HG03097 (cell line): ENCODE measurements around the gene FURIN.
"Not testable (repeated sequence)": the region's sequence is repeated elsewhere in the genome, so short reads cannot be mapped to it uniquely, and the experiment has no call there.

Experiments
- ATAC-seq: cut with Tn5 transposase; IDR thresholded peaks from one replicate; pipeline ENCODE4 v1.9.1; 2021; ENCODE audit not compliant: unreplicated experiment, low FRiP score

The FURIN gene

GRCh38 chr15:90914305-90915080 is 46.1 kb downstream of the FURIN start:
- no peak for ATAC-seq

DNA sequence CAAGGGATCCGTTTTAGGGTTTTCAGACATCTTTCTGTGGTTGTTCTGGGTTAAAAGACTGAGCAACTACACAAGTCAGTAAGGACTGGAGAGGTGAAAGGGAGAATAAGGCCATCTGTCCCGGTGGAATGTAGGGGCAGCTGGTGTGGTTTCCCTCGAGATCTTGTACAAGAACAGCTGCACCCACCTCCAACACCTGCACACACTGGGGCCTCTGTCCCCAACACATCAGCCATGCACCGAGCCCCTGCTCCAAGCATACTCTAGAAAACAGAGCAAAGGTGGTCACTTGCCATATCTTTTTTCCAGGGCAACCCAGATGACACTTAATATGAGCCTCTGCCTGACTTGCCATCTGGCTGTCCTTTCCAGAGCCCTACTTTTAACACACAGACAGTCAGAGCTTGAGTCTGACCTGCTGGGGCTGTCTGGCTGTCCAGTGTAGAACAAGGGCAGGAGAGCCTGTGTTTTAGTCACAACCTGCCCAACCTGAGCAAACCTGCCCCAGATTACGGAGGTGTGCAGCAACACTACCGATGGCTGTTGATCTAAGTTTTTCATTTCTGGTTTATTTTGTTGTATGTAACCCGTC is 46.9 kb downstream of the FURIN start:
- no peak for ATAC-seq

- no peak for ATAC-seq
Observed at GRCh38 chr15:90915808-90916440, 47.5 kb downstream of the FURIN start.

DNA sequence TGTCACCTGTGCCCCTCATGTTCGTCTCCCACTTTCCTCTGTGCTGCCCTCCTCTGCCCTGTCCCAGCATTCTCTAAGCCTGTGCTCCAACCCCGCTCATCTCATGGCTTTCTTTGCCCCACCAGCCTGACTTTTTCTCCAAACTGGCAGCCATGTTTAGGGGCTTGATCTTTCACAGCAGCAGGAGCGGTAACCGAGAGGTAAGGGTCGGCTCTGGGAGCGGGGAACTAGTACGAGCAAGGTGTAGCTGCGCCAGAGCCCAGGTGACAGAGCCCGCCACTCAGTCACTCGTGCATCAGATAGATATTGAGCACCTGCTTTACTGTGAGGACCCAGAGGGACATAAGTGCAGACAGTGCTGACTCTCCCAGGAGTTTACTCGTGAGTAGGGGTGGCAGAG is 48.1 kb downstream of the FURIN start:
- ATAC-seq = no peak

DNA sequence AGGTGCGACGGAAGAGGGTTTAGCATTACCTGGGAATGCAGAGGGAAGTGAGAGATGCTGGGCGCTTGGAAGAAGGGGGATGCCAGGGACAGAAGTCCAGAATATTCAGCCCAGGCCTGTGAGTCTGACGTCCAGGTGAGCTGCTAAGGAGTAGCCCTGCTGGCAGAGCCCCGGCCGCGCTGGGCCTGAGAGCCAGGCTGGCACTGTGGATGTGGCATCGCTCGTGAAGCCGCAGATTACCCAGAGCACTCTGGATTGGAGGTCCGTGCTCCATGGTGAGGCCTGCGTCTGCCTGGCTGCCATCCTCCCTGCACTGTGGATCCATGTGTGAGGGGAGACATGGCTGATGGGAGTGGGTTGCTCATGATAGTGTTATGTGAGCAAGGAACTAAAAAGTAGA is 49.2 kb downstream of the FURIN start:
- no peak for ATAC-seq

GRCh38 chr15:90918034-90918788 is 49.8 kb downstream of the FURIN start:
- ATAC-seq = no peak

GRCh38 chr15:90918835-90919234 is 50.4 kb downstream of the FURIN start:
- ATAC-seq = no peak

GRCh38 chr15:90921887-90922286 is 53.5 kb downstream of the FURIN start:
- ATAC-seq = no peak

GRCh38 chr15:90922712-90923322 is 54.4 kb downstream of the FURIN start:
- ATAC-seq = not testable (repeated sequence)

- peak; percentile 66 for ATAC-seq
Observed at GRCh38 chr15:90924375-90924774, 56.0 kb downstream of the FURIN start.

- not testable (repeated sequence) for ATAC-seq
Observed at GRCh38 chr15:90926766-90927165, 58.4 kb downstream of the FURIN start.

- not testable (repeated sequence) for ATAC-seq
Observed at GRCh38 chr15:90928106-90928505, 59.7 kb downstream of the FURIN start.

DNA sequence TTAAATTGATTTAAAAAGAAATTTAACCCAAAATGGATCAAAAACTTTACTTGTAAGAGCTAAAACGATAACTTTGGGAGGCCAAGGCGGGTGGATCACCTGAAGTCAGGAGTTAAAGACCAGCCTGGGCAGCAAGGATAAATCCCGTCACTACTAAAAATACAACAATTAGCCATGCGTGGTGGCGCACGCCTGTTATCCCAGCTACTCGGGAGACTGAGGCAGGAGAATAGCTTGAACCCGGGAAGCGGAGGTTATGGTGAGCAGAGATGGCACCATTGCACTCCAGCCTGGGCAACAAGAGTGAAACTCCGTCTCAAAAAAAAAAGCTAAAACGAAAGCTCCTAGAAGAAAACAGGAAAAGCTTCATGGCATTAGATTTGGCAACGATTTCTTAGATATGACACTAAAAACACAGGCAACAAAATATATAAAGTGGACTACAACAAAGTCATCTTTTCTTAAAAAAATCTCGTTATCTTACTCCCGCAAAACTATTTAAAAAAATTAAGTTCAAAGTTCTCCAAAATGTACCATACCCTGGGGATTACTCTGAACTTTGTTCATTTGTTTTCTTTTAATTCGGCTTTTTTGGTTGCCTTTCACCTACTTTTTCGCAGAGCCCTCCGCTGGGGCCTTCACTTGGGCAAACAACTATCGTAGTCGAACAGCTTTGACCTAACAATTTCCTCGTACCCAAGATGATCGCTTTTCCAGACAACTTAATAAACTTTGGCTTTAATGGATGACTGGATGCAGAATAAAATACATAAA is 61.0 kb downstream of the FURIN start:
- no peak for ATAC-seq

GRCh38 chr15:90930861-90931574 is 62.6 kb downstream of the FURIN start:
- no peak for ATAC-seq

- ATAC-seq = no peak
Observed at GRCh38 chr15:90931575-90931827, 63.1 kb downstream of the FURIN start.

DNA sequence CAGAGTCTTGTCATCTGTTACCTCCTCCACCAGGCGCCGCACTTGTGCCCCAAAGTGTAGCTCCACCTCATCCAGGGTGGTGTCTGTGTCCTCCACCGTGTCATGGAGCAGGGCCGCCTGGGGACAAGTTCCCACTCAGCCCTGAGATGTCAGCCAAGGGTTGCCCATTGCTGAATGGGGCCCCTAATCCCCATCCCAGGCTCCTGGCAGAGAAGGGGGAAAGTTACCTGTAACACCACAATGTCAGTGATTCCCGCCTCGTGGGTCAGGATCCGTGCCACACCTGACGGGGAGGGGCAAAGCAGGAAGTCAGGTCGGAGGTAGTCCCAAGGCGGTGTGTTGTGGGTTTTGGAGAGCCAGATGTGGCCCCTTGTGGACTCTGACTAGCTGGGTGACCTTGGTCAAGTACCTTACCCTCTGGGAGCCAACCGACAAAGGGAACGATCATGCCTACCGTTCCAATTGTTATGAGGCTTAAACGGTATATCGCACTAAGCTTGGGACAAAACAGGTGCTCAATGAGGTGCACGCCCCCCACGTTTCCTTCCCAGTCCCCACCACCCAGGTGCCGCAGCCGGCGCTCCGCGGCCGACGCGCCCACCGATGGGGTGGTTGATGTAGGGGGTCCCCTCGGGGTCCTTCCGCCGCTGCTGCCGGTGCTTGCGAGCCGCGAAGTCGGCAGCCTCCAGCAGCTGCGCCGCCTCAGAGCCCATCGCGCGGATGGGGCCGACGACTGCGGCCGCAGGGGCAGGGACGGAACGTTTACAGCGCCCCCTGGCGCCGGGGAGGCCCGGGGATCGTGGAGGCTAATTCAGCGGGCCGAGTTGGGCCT is 63.7 kb downstream of the FURIN start, which contains the start of gene HDDC3:
HDDC3 (minus strand) TSS at position 722 of the 832 bp plus-strand sequence; CDS start at position 713, 9 bp downstream.
- ATAC-seq = peak; percentile 40

- no peak for ATAC-seq
Observed at GRCh38 chr15:90932660-90932991, 64.2 kb downstream of the FURIN start.
